Mammary epithelial cell (primary cell): ENCODE data around the gene RHOBTB1.

Experiments
- CTCF ChIP-seq, 2 donors: IDR thresholded peaks in 1 of 2; conservative IDR thresholded peaks in 1 of 2; 2 replicates each; pipeline ENCODE4 v1.5.1; 2011 to 2012; ENCODE audit warnings: inconsistent platforms in 2 of 2, low read length in 2 of 2, mild to moderate bottlenecking in 2 of 2, control low read depth in 1 of 2, low read depth in 1 of 2; ENCODE audit not compliant: insufficient read depth in 1 of 2; ENCODE audit errors: extremely low read depth in 1 of 2
- EZH2 ChIP-seq: IDR thresholded peaks from 2 replicates; pipeline ENCODE4 v1.6.1; 2012; ENCODE audit warnings: low read length, inconsistent platforms, borderline replicate concordance

GRCh38 chr10:60957667-60958221 is 13.8 kb upstream of the RHOBTB1 start:
- no peak for TF ChIP-seq CTCF (conservative IDR thresholded peaks at IDR 0.05 in 1 of 2, IDR thresholded peaks at IDR 0.05 in 1 of 2; ENCODE audit: extremely low read depth in 1 of 2, insufficient read depth in 1 of 2, low read depth in 1 of 2, low read length in 2 of 2)
- TF ChIP-seq EZH2 = no peak
